ENCODE results near the gene MFSD11.

MFSD11 gene

DNA sequence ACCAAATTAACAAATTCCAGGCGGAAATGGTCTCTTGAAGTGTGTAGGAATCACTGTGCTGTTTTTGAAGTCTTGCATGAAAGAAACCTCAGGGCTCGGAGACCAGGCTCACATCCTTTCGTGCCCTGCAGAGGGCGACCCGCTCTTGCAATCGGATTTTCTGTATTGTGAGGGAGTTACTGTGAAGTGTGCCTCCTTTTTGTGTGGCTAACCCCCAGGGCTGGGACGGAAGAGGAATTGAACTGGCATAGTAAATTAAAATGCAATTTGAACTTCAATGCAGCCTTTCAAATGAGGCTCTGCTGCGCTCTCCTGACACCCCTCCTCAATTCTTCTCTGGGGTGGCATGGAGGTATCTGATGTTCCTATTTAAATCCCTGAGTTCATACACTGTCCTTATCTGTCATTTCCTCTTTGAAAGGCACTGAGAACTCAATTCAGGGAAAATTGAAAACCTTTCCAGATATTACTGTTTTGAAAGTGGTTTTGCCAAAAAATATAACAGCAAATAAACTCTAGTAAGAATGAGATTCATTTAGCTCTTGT, 78.7 kb downstream of the MFSD11 start:
- in situ Hi-C loops (cut with MboI; ENCODE audit: low pct_unique_long_range_greater_than_20kb, low sequenced_read_pairs, unreplicated experiment): no loop called here
- TF ChIP-seq CTCF (IDR thresholded peaks at IDR 0.05; ENCODE audit: extremely low read depth, insufficient read depth, missing control alignments): peak; percentile 72
- DNase-seq (ENCODE audit: low spot score): peak; percentile 70

DNA sequence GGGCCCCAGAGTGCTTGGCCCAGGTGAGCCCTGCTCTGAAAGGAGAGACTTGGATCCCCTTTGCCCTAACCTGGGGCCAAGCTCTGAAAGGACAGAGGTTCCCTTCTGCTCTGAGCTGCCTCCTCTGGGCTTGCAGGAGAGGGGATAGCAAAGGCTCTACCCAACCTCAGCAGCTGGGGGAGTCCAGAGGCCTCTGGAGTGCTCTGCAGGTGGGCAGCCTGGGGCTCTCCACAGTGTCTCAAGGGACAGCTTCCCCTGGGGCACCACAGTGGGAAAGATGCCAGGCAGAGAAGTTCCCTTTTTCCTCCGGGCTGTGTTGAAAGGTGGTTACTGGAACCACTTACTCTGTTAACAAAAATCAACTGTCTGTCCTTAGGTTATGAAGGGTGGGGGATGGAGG, 82.1 kb downstream of the MFSD11 start:
- in situ Hi-C loops (cut with MboI; ENCODE audit: low pct_unique_long_range_greater_than_20kb, low sequenced_read_pairs, unreplicated experiment): no loop called here
- no peak for DNase-seq (ENCODE audit: low spot score)
- TF ChIP-seq CTCF (IDR thresholded peaks at IDR 0.05; ENCODE audit: extremely low read depth, insufficient read depth, missing control alignments): no peak

DNA sequence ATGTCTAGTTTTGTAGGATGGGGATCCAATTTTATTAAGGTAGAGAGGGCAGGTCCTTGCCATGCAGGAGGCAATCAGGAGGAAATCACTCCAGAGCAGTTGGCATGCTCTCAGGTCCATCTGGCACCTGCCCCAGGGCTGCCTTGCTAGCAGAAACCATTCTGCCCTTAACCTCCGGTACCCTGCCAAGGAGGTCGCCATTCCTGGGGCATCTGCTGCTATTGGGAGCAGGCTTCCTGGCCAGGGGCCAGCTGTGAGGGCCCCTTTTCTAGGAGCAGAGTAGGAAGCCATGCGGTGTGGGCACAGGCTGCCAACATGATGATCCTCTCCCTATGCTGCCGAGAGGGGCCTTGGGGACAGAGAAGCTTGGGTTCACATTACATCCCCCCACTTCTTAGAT, 82.6 kb downstream of the MFSD11 start:
- DNase-seq (ENCODE audit: low spot score): no peak
- in situ Hi-C loops (cut with MboI; ENCODE audit: low pct_unique_long_range_greater_than_20kb, low sequenced_read_pairs, unreplicated experiment): no loop called here
- no peak for TF ChIP-seq CTCF (IDR thresholded peaks at IDR 0.05; ENCODE audit: extremely low read depth, insufficient read depth, missing control alignments)

DNA sequence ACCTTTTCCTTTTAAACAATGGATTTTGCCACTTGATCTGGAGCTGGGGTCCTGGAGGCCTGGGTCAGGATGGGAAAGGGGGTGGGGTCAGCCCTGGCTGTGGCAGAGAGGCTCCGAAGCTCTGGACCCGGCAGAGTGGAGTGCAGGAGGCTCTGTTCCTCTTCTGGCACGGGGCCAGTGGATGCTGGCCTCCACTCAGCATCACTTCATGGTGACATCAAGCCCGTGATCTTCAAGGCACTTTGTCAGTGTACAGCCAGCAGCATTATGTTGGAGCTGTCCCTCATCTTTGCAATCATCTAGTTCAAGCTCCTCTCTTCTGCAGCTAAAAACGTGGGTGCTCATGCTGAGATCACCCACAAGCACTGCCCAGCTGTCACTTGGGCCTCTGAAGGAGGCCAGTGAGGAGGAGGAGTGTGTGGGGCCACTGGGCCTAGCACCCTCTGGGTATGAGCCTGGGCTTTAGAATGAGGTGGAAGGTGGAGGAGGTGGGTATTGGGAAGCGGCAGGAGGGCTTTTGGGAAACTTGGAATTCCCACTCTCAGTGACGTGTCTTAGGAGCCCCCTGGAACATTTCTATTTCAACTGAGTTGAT, 84.4 kb downstream of the MFSD11 start:
- DNase-seq (ENCODE audit: low spot score): no peak
- in situ Hi-C loops (cut with MboI; ENCODE audit: low pct_unique_long_range_greater_than_20kb, low sequenced_read_pairs, unreplicated experiment): no loop called here
- no peak for TF ChIP-seq CTCF (IDR thresholded peaks at IDR 0.05; ENCODE audit: extremely low read depth, insufficient read depth, missing control alignments)

DNA sequence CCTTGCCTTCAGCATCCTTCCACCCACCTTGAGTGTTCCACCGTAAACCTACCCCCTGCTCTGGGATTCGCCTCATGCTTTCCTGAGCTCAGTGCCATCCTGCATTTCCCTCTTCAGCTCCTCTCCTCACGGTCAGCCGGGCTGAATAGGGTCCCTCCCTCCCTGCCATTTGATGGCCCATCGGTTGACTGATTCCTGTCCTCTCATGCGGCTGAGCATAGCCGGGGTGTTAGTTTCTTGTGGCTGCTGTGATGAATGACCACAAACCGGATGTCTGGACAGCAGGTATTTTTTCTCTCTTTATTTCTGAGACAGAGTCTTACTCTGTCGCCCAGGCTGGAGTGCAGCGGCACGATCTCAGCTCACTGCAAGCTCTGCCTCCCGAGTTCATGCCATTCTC, 86.2 kb downstream of the MFSD11 start:
- TF ChIP-seq CTCF (IDR thresholded peaks at IDR 0.05; ENCODE audit: extremely low read depth, insufficient read depth, missing control alignments): no peak
- in situ Hi-C loops (cut with MboI; ENCODE audit: low pct_unique_long_range_greater_than_20kb, low sequenced_read_pairs, unreplicated experiment): no loop called here
- peak; percentile 61 for DNase-seq (ENCODE audit: low spot score)

GRCh38 chr17:76826330-76827068, 88.6 kb downstream of the MFSD11 start:
- in situ Hi-C loops (cut with MboI; ENCODE audit: low pct_unique_long_range_greater_than_20kb, low sequenced_read_pairs, unreplicated experiment): no loop called here
- no peak for DNase-seq (ENCODE audit: low spot score)
- no peak for TF ChIP-seq CTCF (IDR thresholded peaks at IDR 0.05; ENCODE audit: extremely low read depth, insufficient read depth, missing control alignments)
